B cell (primary cell): ENCODE measurements around the gene POLRMT. TPM values are rescaled to one million over a fixed set of nuclear protein-coding genes. Genes with fewer than 3 reads are reported as not detected.
"Not testable (repeated sequence)": the region's sequence is repeated elsewhere in the genome, so short reads cannot be mapped to it uniquely, and the experiment has no call there.

Source experiments
- ATAC-seq: fragments of 200-7000 bp; cut with Tn5 transposase; one replicate; pipeline ENCODE4 v1.10.0; 2021; ENCODE audit warnings: low read depth, mild to moderate bottlenecking, moderate number of reproducible peaks, moderate library complexity
- CTCF ChIA-PET: fragments of 350-600 bp; sonication (Branson Sonifier 250); formaldehyde crosslinking; loops from one replicate; lab custom pipeline; 2021; ENCODE audit warnings: antibody characterized with exemption, inconsistent platforms; lab: Charles Lee
- POLR2A ChIA-PET: fragments of 350-600 bp; sonication (Branson Sonifier 250); formaldehyde crosslinking; loops from one replicate; lab custom pipeline; 2021; ENCODE audit warnings: antibody characterized with exemption; lab: Charles Lee
- DNase-seq: peaks from one replicate; pipeline ENCODE4 v3.0.0; 2013
- H2AFZ ChIP-seq: 2 replicates; pipeline ENCODE4 v1.6.1; 2012; ENCODE audit warnings: mild to moderate bottlenecking, low read depth, low read length; ENCODE audit not compliant: insufficient read depth, poor library complexity, severe bottlenecking
- H3K27ac ChIP-seq, 2 donors: 1 replicate in 1 of 2; 2 replicates in 1 of 2; pipeline ENCODE4 v1.5.1; 2012 to 2013; ENCODE audit warnings: low read length in 2 of 2, mild to moderate bottlenecking in 2 of 2, moderate library complexity in 1 of 2
- H3K27me3 ChIP-seq, 4 experiments: fragments of 200-600 bp in 1 of 4; sonication (generic) in 1 of 4; replicated peaks in 1 of 4; 1 replicate in 2 of 4; 2 replicates in 2 of 4; pipeline versions ENCODE4 v1.6.1 to v1.7.0; 2013 to 2016; ENCODE audit warnings: low read length in 3 of 4, mild to moderate bottlenecking in 2 of 4, mixed read lengths in 1 of 4, moderate library complexity in 1 of 4; ENCODE audit not compliant: insufficient read depth in 4 of 4, control insufficient read depth in 3 of 4; ENCODE audit errors: control extremely low read depth in 1 of 4
- H3K36me3 ChIP-seq, 2 experiments: replicated peaks in 1 of 2; 1 replicate in 1 of 2; 2 replicates in 1 of 2; pipeline versions ENCODE4 v1.6.1 to v1.7.1; 2013; ENCODE audit warnings: low read length in 1 of 2; ENCODE audit not compliant: insufficient read depth in 2 of 2, control insufficient read depth in 1 of 2; ENCODE audit errors: control extremely low read depth in 1 of 2, extremely low read depth in 1 of 2
- H3K4me1 ChIP-seq, 2 donors: fragments of 200-600 bp in 1 of 2; sonication (generic) in 1 of 2; 1 replicate in 1 of 2; 2 replicates in 1 of 2; pipeline versions ENCODE4 v1.5.1 to v1.6.1; 2013 to 2017; ENCODE audit warnings: low read length in 2 of 2; ENCODE audit not compliant: control insufficient read depth in 2 of 2, insufficient read depth in 2 of 2
- H3K4me2 ChIP-seq: replicated peaks from 2 replicates; pipeline ENCODE3; 2012; ENCODE audit warnings: mild to moderate bottlenecking, low read depth, low read length; ENCODE audit not compliant: poor library complexity, severe bottlenecking
- H3K4me3 ChIP-seq, 5 experiments: fragments of 200-600 bp in 1 of 5; sonication (generic) in 1 of 5; 1 replicate in 3 of 5; 2 replicates in 2 of 5; pipeline versions ENCODE4 v1.5.1 to v1.7.0; 2011 to 2016; ENCODE audit warnings: low read length in 4 of 5, mild to moderate bottlenecking in 4 of 5, low read depth in 2 of 5, control low read depth in 1 of 5, moderate library complexity in 1 of 5; ENCODE audit not compliant: insufficient read depth in 1 of 5; ENCODE audit errors: control extremely low read depth in 1 of 5, extremely low read depth in 1 of 5
- H3K79me2 ChIP-seq: fragments of 200-600 bp; sonication (generic); one replicate; pipeline ENCODE4 v1.6.0; 2016; ENCODE audit warnings: low read length; ENCODE audit not compliant: control insufficient read depth, insufficient read depth
- H3K9ac ChIP-seq: fragments of 200-600 bp; sonication (generic); 2 replicates; pipeline ENCODE4 v1.6.1; 2017; ENCODE audit warnings: mild to moderate bottlenecking, low read length, moderate library complexity
- H3K9me3 ChIP-seq, 3 donors: one replicate each; pipeline versions ENCODE4 v1.6.1 to v1.7.1; 2013; ENCODE audit warnings: low read length in 2 of 3; ENCODE audit not compliant: control insufficient read depth in 2 of 3, insufficient read depth in 1 of 3; ENCODE audit errors: control extremely low read depth in 1 of 3
- H4K20me1 ChIP-seq: 2 replicates; pipeline ENCODE4 v1.6.0; 2012; ENCODE audit warnings: mild to moderate bottlenecking, low read length; ENCODE audit not compliant: insufficient read depth, control insufficient read depth, poor library complexity, severe bottlenecking
- H3K27ac Mint-ChIP-seq: one replicate; pipeline ENCODE4 v1.8.0; 2021; ENCODE audit warnings: mixed read lengths
- H3K27me3 Mint-ChIP-seq: one replicate; pipeline ENCODE4 v1.8.0; 2021; ENCODE audit warnings: mixed read lengths
- H3K4me1 Mint-ChIP-seq: one replicate; pipeline ENCODE4 v1.8.0; 2021; ENCODE audit warnings: mixed read lengths
- H3K4me3 Mint-ChIP-seq: one replicate; pipeline ENCODE4 v1.8.0; 2021; ENCODE audit warnings: mixed read lengths
- H3K9me3 Mint-ChIP-seq: one replicate; pipeline ENCODE4 v1.8.0; 2022; ENCODE audit warnings: mixed read lengths; ENCODE audit not compliant: insufficient read depth
- CTCF ChIP-seq: fragments of 200-600 bp; IDR thresholded peaks from one replicate; pipeline ENCODE4 v1.8.0; 2022; ENCODE audit warnings: antibody characterized with exemption, mild to moderate bottlenecking
- EZH2 ChIP-seq: IDR thresholded peaks from 2 replicates; pipeline ENCODE4 v1.6.1; 2012; ENCODE audit warnings: borderline replicate concordance, low read depth, mild to moderate bottlenecking, moderate library complexity, low read length; ENCODE audit not compliant: insufficient read depth, poor library complexity, severe bottlenecking
- WGBS: methylation state at CpG from one replicate; pipeline ENCODE4 v1.1.5; 2013; ENCODE audit warnings: missing lambda C conversion rate; ENCODE audit not compliant: insufficient coverage; 5-methylcytosine and 5-hydroxymethylcytosine counted together
- intact Hi-C: fragments of 100-400 bp; cut with micrococcal nuclease; formaldehyde crosslinking; loops from one replicate; pipeline ENCODE4 v1.10.0; 2022
- polyA plus RNA-seq: library from polyadenylated mRNA; depleted of rRNA; stranded (reverse); fragments of >200 nt; gene quantifications from 2 replicates; pipeline ENCODE4 v1.2.3, GENCODE V29; 2012
- total RNA-seq, 2 donors: library from RNA; stranded (reverse); fragments of 120-200 nt in 1 of 2; gene quantifications; 1 replicate in 1 of 2; 2 replicates in 1 of 2; pipeline versions ENCODE4 v1.2.3 to v1.2.4, GENCODE V29; 2013 to 2022

Gene POLRMT
- total and polyA plus RNA-seq, 2 donors (not counting 1 experiment from before 2014, with no cell fraction given), result 77.8 to 98.0 TPM

GRCh38 chr19:622666-623065, 10.7 kb downstream of the POLRMT start:
- Histone ChIP-seq H3K79me2 (peaks cover 2% of the 10 kb centered on the region), H3K4me3 (no peak overlapping the region), H3K27ac (no peak overlapping the region), H3K4me2 (no peak overlapping the region), H2AFZ (no peak overlapping the region), H3K36me3 (peaks cover 0 to 40% of the 10 kb centered on the region in 2 experiments), H3K4me1 (no peaks in the 10 kb centered on the region), H4K20me1 (peaks cover 11% of the 10 kb centered on the region), H3K27me3 (no peaks in the 10 kb centered on the region), H3K9ac (no peak overlapping the region), H3K9me3 (no peaks in the 10 kb centered on the region)
- WGBS, result 96% methylated on average over 37 of the region's 37 CpGs
- Mint-ChIP-seq H3K27me3 (no peaks in the 10 kb centered on the region), H3K4me3 (no peak overlapping the region), H3K27ac (no peak overlapping the region), H3K9me3 (no peaks in the 10 kb centered on the region), H3K4me1 (no peaks in the 10 kb centered on the region)
- POLR2A ChIA-PET, result no interaction called here
- ATAC-seq (no peak), DNase-seq (no peak)
- CTCF ChIA-PET, result no interaction called here
- intact Hi-C loops, result no loop called here
- TF ChIP-seq EZH2 (no peak), CTCF (no peak)

- 99% methylated on average over 24 of the region's 24 CpGs for WGBS
- Mint-ChIP-seq H3K9me3 (no peaks in the 10 kb centered on the region), H3K4me3 (no peak overlapping the region), H3K27me3 (no peaks in the 10 kb centered on the region), H3K4me1 (peaks cover 2% of the 10 kb centered on the region), H3K27ac (no peak overlapping the region)
- Histone ChIP-seq H3K4me2 (no peak overlapping the region), H3K9me3 (no peaks in the 10 kb centered on the region), H3K36me3 (peaks cover 0 to 40% of the 10 kb centered on the region in 2 experiments), H3K9ac (no peak overlapping the region), H3K79me2 (no peaks in the 10 kb centered on the region), H4K20me1 (peaks cover 9% of the 10 kb centered on the region), H3K27me3 (no peaks in the 10 kb centered on the region), H3K4me3 (no peak overlapping the region), H3K4me1 (no peaks in the 10 kb centered on the region), H2AFZ (no peak overlapping the region), H3K27ac (no peak overlapping the region)
- intact Hi-C loops, result no loop called here
- DNase-seq (no peak), ATAC-seq (no peak)
- ChIA-PET CTCF (no interaction called here), POLR2A (no interaction called here)
- TF ChIP-seq EZH2 (no peak), CTCF (no peak)
These were observed 11.5 kb downstream of the POLRMT start for GRCh38 chr19:621819-622218.

- CTCF ChIA-PET, result not testable (repeated sequence)
- WGBS, result 99% methylated on average over 35 of the region's 48 CpGs
- H3K36me3 ChIP-seq, result peaks cover 0 to 40% of the 10 kb centered on the region in 2 experiments
These were observed 12.1 kb downstream of the POLRMT start for GRCh38 chr19:621191-621590.

More at GRCh38 chr19:621191-621590, 12.1 kb downstream of the POLRMT start:
- H3K9me3 Mint-ChIP-seq, ATAC-seq, H2AFZ ChIP-seq, H4K20me1 ChIP-seq, H3K27me3 Mint-ChIP-seq, H3K9me3 ChIP-seq, H3K9ac ChIP-seq, H3K4me2 ChIP-seq, H3K27me3 ChIP-seq, H3K79me2 ChIP-seq, H3K4me1 ChIP-seq, DNase-seq, H3K4me3 ChIP-seq, H3K27ac ChIP-seq, POLR2A ChIA-PET, intact Hi-C loops, H3K4me1 Mint-ChIP-seq, H3K4me3 Mint-ChIP-seq, H3K27ac Mint-ChIP-seq: not testable (repeated sequence)
